ENCODE results near the gene TGFBR2. TPM values are rescaled to one million over a fixed set of nuclear protein-coding genes. Genes with fewer than 3 reads are reported as not detected.

TGFBR2 gene
- total RNA-seq, 1 experiment from 2014 or later = 16.1 TPM

DNA sequence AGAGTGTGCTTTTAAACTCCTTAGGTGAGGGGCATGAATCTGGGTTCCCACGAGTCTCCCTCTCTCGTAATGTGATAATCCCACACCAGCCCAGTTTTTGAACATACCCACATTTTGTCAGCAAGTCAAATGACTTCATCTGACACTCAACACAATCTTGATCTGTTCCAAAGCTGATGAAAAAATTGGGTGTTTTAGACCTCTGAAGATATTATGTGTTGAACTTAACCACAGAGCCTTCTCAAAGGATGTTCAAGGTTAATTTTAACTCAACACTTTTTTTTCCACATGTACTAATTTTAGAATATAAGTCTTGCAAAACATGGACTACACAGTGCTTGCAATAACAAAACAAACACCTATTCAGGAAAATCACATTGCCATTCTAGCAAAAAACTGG is 123.1 kb downstream of the TGFBR2 start:
- intact Hi-C loops (cut with micrococcal nuclease; ENCODE audit: unreplicated experiment) = no loop called here
- no TSS peak for BruUV-seq (replicated peaks)
- DNase-seq (ENCODE audit: low spot score) = no peak
- Histone ChIP-seq H3K27ac (ENCODE audit: low read depth, low read length, poor library complexity, severe bottlenecking) (no peak overlapping the region), H3K9me3 (ENCODE audit: low read depth, low read length, poor library complexity, severe bottlenecking) (no peaks in the 10 kb centered on the region), H3K4me1 (ENCODE audit: insufficient read depth, low read length, poor library complexity, severe bottlenecking) (peaks cover 38% of the 10 kb centered on the region), H3K36me3 (ENCODE audit: insufficient read depth, low read length, poor library complexity, severe bottlenecking) (no peaks in the 10 kb centered on the region), H3K4me3 (ENCODE audit: low read depth, low read length, poor library complexity, severe bottlenecking) (no peak overlapping the region), H3K27me3 (replicated peaks; ENCODE audit: insufficient read depth, low read depth, low read length, poor library complexity) (no peaks in the 10 kb centered on the region)
- TF ChIP-seq EZH2 (IDR thresholded peaks at IDR 0.05; ENCODE audit: borderline replicate concordance, low read depth, low read length, poor library complexity, severe bottlenecking) = no peak
- TF ChIP-seq, protein P1, sequence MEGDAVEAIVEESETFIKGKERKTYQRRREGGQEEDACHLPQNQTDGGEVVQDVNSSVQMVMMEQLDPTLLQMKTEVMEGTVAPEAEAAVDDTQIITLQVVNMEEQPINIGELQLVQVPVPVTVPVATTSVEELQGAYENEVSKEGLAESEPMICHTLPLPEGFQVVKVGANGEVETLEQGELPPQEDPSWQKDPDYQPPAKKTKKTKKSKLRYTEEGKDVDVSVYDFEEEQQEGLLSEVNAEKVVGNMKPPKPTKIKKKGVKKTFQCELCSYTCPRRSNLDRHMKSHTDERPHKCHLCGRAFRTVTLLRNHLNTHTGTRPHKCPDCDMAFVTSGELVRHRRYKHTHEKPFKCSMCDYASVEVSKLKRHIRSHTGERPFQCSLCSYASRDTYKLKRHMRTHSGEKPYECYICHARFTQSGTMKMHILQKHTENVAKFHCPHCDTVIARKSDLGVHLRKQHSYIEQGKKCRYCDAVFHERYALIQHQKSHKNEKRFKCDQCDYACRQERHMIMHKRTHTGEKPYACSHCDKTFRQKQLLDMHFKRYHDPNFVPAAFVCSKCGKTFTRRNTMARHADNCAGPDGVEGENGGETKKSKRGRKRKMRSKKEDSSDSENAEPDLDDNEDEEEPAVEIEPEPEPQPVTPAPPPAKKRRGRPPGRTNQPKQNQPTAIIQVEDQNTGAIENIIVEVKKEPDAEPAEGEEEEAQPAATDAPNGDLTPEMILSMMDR (conservative IDR thresholded peaks at IDR 0.05; ENCODE audit: low read depth, low read length) = no peak
- ChIA-PET POLR2A (ENCODE audit: low non-redundant PET) (no interaction called here), CTCF (no interaction called here)

DNA sequence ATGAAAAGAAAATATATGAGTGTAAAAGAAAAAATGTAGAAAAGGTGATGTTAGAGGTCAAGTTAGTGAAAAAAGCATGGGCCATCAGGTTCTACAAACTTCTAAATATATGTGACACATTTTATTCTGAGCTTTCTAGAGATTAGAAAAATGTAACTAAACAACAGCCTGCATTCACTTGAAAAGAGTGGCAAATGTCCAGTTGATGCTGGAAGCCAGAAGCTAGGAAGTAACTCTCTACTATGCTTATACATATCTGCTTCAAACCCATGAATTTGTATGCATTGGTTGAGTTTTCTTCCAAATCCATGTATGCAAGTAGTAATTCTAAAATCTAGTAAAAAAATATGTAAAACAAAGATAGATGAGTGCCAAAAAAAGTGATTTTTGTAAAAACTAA is 123.5 kb downstream of the TGFBR2 start:
- CTCF ChIA-PET = no interaction called here
- H3K9me3 ChIP-seq (ENCODE audit: low read depth, low read length, poor library complexity, severe bottlenecking) = no peaks in the 10 kb centered on the region
- no peak for TF ChIP-seq EZH2 (IDR thresholded peaks at IDR 0.05; ENCODE audit: borderline replicate concordance, low read depth, low read length, poor library complexity, severe bottlenecking)
- TF ChIP-seq, protein P1 (conservative IDR thresholded peaks at IDR 0.05; ENCODE audit: low read depth, low read length) = no peak
- no peaks in the 10 kb centered on the region for H3K36me3 ChIP-seq (ENCODE audit: insufficient read depth, low read length, poor library complexity, severe bottlenecking)
- intact Hi-C loops (cut with micrococcal nuclease; ENCODE audit: unreplicated experiment) = no loop called here
- no TSS peak for BruUV-seq (replicated peaks)
- peaks cover 42% of the 10 kb centered on the region for H3K4me1 ChIP-seq (ENCODE audit: insufficient read depth, low read length, poor library complexity, severe bottlenecking)
- H3K27me3 ChIP-seq (replicated peaks; ENCODE audit: insufficient read depth, low read depth, low read length, poor library complexity) = no peaks in the 10 kb centered on the region
- no peak overlapping the region for H3K27ac ChIP-seq (ENCODE audit: low read depth, low read length, poor library complexity, severe bottlenecking)
- DNase-seq (ENCODE audit: low spot score) = no peak
- POLR2A ChIA-PET (ENCODE audit: low non-redundant PET) = no interaction called here
- H3K4me3 ChIP-seq (ENCODE audit: low read depth, low read length, poor library complexity, severe bottlenecking) = no peak overlapping the region

DNA sequence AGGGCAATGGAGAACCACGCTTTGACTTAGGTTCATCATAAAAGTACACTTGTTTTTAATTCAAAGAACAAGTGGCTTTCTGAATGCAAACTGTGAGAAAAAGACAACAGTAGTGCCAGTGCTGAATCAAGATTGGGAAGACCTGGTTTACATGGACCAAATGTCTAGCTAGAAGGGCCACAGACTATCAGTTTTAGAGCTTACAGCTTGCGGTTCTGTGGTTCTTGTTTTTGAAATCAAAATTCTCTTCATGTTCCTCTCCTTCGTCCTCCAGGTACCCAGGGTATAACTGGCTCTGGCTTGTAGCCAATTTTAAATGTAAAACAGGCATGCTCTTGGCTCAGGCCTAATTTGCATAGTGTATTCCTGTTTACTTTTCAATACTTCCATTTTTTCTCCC is 124.6 kb downstream of the TGFBR2 start:
- H3K36me3 ChIP-seq (ENCODE audit: insufficient read depth, low read length, poor library complexity, severe bottlenecking) = no peaks in the 10 kb centered on the region
- ChIA-PET POLR2A (ENCODE audit: low non-redundant PET) (no interaction called here), CTCF (no interaction called here)
- H3K4me1 ChIP-seq (ENCODE audit: insufficient read depth, low read length, poor library complexity, severe bottlenecking) = peaks cover 52% of the 10 kb centered on the region
- H3K27me3 ChIP-seq (replicated peaks; ENCODE audit: insufficient read depth, low read depth, low read length, poor library complexity) = no peaks in the 10 kb centered on the region
- H3K9me3 ChIP-seq (ENCODE audit: low read depth, low read length, poor library complexity, severe bottlenecking) = no peaks in the 10 kb centered on the region
- DNase-seq (ENCODE audit: low spot score) = no peak
- no peak overlapping the region for H3K4me3 ChIP-seq (ENCODE audit: low read depth, low read length, poor library complexity, severe bottlenecking)
- H3K27ac ChIP-seq (ENCODE audit: low read depth, low read length, poor library complexity, severe bottlenecking) = peak overlapping the region; percentile 97
- no peak for TF ChIP-seq EZH2 (IDR thresholded peaks at IDR 0.05; ENCODE audit: borderline replicate concordance, low read depth, low read length, poor library complexity, severe bottlenecking)
- TF ChIP-seq, protein P1 (conservative IDR thresholded peaks at IDR 0.05; ENCODE audit: low read depth, low read length) = no peak
- intact Hi-C loops (cut with micrococcal nuclease; ENCODE audit: unreplicated experiment) = no loop called here
- no TSS peak for BruUV-seq (replicated peaks)
